HCT116 (cell line): Measurements from ENCODE around the gene ZNF823. TPM values are rescaled to one million over a fixed set of nuclear protein-coding genes. Genes with fewer than 3 reads are reported as not detected.
A peak's percentile ranks its signal among the peaks of the same experiment; 100 is the strongest.

Source experiments
- ATAC-seq: fragments of 200-7000 bp; cut with Tn5 transposase; 2 replicates; pipeline ENCODE4 v1.9.1; 2020; ENCODE audit warnings: mild to moderate bottlenecking, moderate library complexity
- BruUV-seq: library from RNA; stranded (reverse); fragments of 400-500 nt; replicated peaks from 2 replicates; lab custom pipeline; 2021; lab: Mats Ljungman, UMichigan
- CTCF ChIA-PET: fragments of 300-600 bp; sonication (Branson Sonifier 250); formaldehyde crosslinking; loops from one replicate; lab custom pipeline; 2021; ENCODE audit warnings: antibody characterized with exemption; lab: Charles Lee
- POLR2A ChIA-PET: fragments of 300-600, 350-600 bp; sonication (Branson Sonifier 250); formaldehyde crosslinking; loops from one replicate; lab custom pipeline; 2021; ENCODE audit warnings: antibody characterized with exemption; lab: Charles Lee
- RAD21 ChIA-PET, 2 experiments: fragments of 300-600 bp; sonication (Branson Sonifier 250); formaldehyde crosslinking; loops; one replicate each; lab custom pipeline; 2023; ENCODE audit warnings: low total read pairs in 2 of 2; ENCODE audit not compliant: uncharacterized antibody in 2 of 2, unreplicated experiment in 2 of 2, low non-redundant PET in 1 of 2; lab: Charles Lee
- DNase-seq: peaks from one replicate; pipeline ENCODE4 v3.0.0-alpha.2; 2010; ENCODE audit warnings: low read depth, low spot score
- H2AFZ ChIP-seq: fragments of 200-600 bp; shearing (Covaris generic), sonication (generic); 2 replicates; pipeline ENCODE4 v1.6.1; 2017; ENCODE audit warnings: low read depth, mixed run types, mixed read lengths, antibody characterized with exemption, low read length; ENCODE audit not compliant: poor library complexity, severe bottlenecking
- H3K27ac ChIP-seq: 2 replicates; pipeline ENCODE4 v1.5.1; 2012; ENCODE audit warnings: low read depth, low read length
- H3K27me3 ChIP-seq: fragments of 200-600 bp; sonication (generic); 2 replicates; pipeline ENCODE4 v1.6.1; 2016; ENCODE audit warnings: mixed run types, low read length, mixed read lengths; ENCODE audit not compliant: insufficient read depth
- H3K36me3 ChIP-seq, 2 experiments: fragments of 200-500 bp in 1 of 2; fragments of 200-600 bp in 1 of 2; sonication (Bioruptor generic) in 1 of 2; sonication (generic) in 1 of 2; 2 replicates each; pipeline versions ENCODE4 v1.5.1 to v1.6.1; 2014 to 2016; ENCODE audit warnings: low read length in 2 of 2, inconsistent platforms in 1 of 2, mixed read lengths in 1 of 2, mixed run types in 1 of 2; ENCODE audit not compliant: insufficient read depth in 2 of 2, control insufficient read depth in 1 of 2
- H3K4me1 ChIP-seq, 2 experiments: fragments of 200-600 bp in 1 of 2; sonication (generic) in 1 of 2; 2 replicates each; pipeline versions ENCODE4 v1.5.1 to v1.6.1; 2012 to 2017; ENCODE audit warnings: low read length in 2 of 2, inconsistent platforms in 1 of 2, mild to moderate bottlenecking in 1 of 2, mixed read lengths in 1 of 2, mixed run types in 1 of 2, moderate library complexity in 1 of 2; ENCODE audit not compliant: insufficient read depth in 2 of 2, control insufficient read depth in 1 of 2
- H3K4me2 ChIP-seq: fragments of 200-600 bp; sonication (generic); 2 replicates; pipeline ENCODE4 v1.6.1; 2017; ENCODE audit warnings: mixed run types, low read length, mixed read lengths
- H3K4me3 ChIP-seq, 2 experiments: fragments of 200-600 bp in 1 of 2; sonication (generic) in 1 of 2; replicated peaks in 1 of 2; 2 replicates each; pipeline ENCODE4 v1.5.1; 2011 to 2016; ENCODE audit warnings: low read length in 2 of 2, control low read depth in 1 of 2, low read depth in 1 of 2, mild to moderate bottlenecking in 1 of 2, mixed read lengths in 1 of 2, mixed run types in 1 of 2
- H3K79me2 ChIP-seq: fragments of 200-600 bp; sonication (generic); 2 replicates; pipeline ENCODE4 v1.6.1; 2017; ENCODE audit warnings: mild to moderate bottlenecking, mixed run types, low read length, moderate library complexity, mixed read lengths; ENCODE audit not compliant: insufficient read depth
- H3K9ac ChIP-seq: fragments of 200-600 bp; sonication (generic); 2 replicates; pipeline ENCODE4 v1.6.1; 2016; ENCODE audit warnings: low read length, mixed read lengths
- H3K9me2 ChIP-seq: fragments of 200-600 bp; sonication (generic), shearing (Covaris generic); 2 replicates; pipeline ENCODE4 v1.6.1; 2017; ENCODE audit warnings: mixed run types, mild to moderate bottlenecking, moderate library complexity; ENCODE audit not compliant: insufficient read depth
- H3K9me3 ChIP-seq, 2 experiments: fragments of 200-500 bp in 1 of 2; fragments of 200-600 bp in 1 of 2; sonication (Bioruptor generic) in 1 of 2; sonication (generic) in 1 of 2; 2 replicates each; pipeline ENCODE4 v1.6.1; 2014 to 2017; ENCODE audit warnings: low read length in 2 of 2, mixed read lengths in 2 of 2, inconsistent platforms in 1 of 2, low read depth in 1 of 2, mild to moderate bottlenecking in 1 of 2, mixed run types in 1 of 2, moderate library complexity in 1 of 2; ENCODE audit not compliant: control insufficient read depth in 1 of 2, insufficient read depth in 1 of 2
- H4K20me1 ChIP-seq: fragments of 200-600 bp; sonication (generic), shearing (Covaris generic); 2 replicates; pipeline ENCODE4 v1.6.1; 2017; ENCODE audit warnings: mixed run types, mild to moderate bottlenecking, moderate library complexity; ENCODE audit not compliant: insufficient read depth
- CTCF ChIP-seq, 3 experiments: fragments of 200-600 bp in 1 of 3; sonication (generic) in 1 of 3; IDR thresholded peaks in 2 of 3; conservative IDR thresholded peaks in 1 of 3; 2 replicates each; pipeline ENCODE4 v1.5.1; 2012 to 2017; ENCODE audit warnings: low read depth in 2 of 3, low read length in 2 of 3, antibody characterized with exemption in 1 of 3, borderline replicate concordance in 1 of 3, control low read depth in 1 of 3, mild to moderate bottlenecking in 1 of 3, mixed read lengths in 1 of 3, mixed run types in 1 of 3, moderate library complexity in 1 of 3; ENCODE audit not compliant: insufficient read depth in 1 of 3
- EZH2 ChIP-seq: fragments of 200-600 bp; sonication (generic); IDR thresholded peaks from 2 replicates; pipeline ENCODE4 v1.6.1; 2017; ENCODE audit warnings: antibody characterized with exemption, mixed run types
- FOSL1 ChIP-seq: IDR thresholded peaks from 2 replicates; pipeline ENCODE4 v1.6.1; 2012; ENCODE audit warnings: low read depth
- JUND ChIP-seq: IDR thresholded peaks from 2 replicates; pipeline ENCODE4 v1.6.1; 2012
- POLR2AphosphoS5 ChIP-seq: IDR thresholded peaks from 2 replicates; pipeline ENCODE4 v1.6.1; 2011; ENCODE audit warnings: mild to moderate bottlenecking, low read depth, low read length, moderate library complexity
- RAD21 ChIP-seq: IDR thresholded peaks from 2 replicates; pipeline ENCODE4 v1.6.1; 2012; ENCODE audit warnings: low read depth, mild to moderate bottlenecking
- YY1 ChIP-seq: IDR thresholded peaks from 2 replicates; pipeline ENCODE4 v1.6.1; 2011; ENCODE audit warnings: low read length, low read depth, moderate library complexity, mild to moderate bottlenecking; ENCODE audit not compliant: insufficient replicate concordance; ENCODE audit errors: extremely low read depth
- ZBTB33 ChIP-seq: IDR thresholded peaks from 2 replicates; pipeline ENCODE4 v1.6.1; 2011; ENCODE audit warnings: mild to moderate bottlenecking, low read length, moderate library complexity; ENCODE audit not compliant: insufficient replicate concordance; ENCODE audit errors: extremely low read depth
- ZNF274 ChIP-seq: fragments of 200-500 bp; sonication (Bioruptor generic); IDR thresholded peaks from 2 replicates; pipeline ENCODE4 v1.6.1; 2014; ENCODE audit warnings: mild to moderate bottlenecking, low read depth, low read length, inconsistent platforms
- intact Hi-C: fragments of 100-400 bp; cut with micrococcal nuclease; formaldehyde crosslinking; loops from 2 replicates; pipeline ENCODE4 v1.10.0; 2022
- total RNA-seq: library from RNA; stranded (reverse); gene quantifications from one replicate; pipeline ENCODE4 v1.2.1, GENCODE V29; 2021; ENCODE audit not compliant: unreplicated experiment

ZNF823 gene
- total RNA-seq, 1 experiment from 2014 or later: 4.7 TPM

GRCh38 chr19:11699931-11700794 is 38.6 kb downstream of the ZNF823 start:
- no peak overlapping the region for H3K27ac ChIP-seq
- H3K9me2 ChIP-seq: no peaks in the 10 kb centered on the region
- H3K4me2 ChIP-seq: no peak overlapping the region
- peak; percentile 76 for ATAC-seq
- no peaks in the 10 kb centered on the region for H3K27me3 ChIP-seq
- H3K9me3 ChIP-seq: no peaks in the 10 kb centered on the region
- TF ChIP-seq RAD21 (peak; percentile 52), POLR2AphosphoS5 (no peak), CTCF (IDR thresholded peaks at IDR 0.05 in 2 of 3, conservative IDR thresholded peaks at IDR 0.05 in 1 of 3; ENCODE audit: borderline replicate concordance in 1 of 3, insufficient read depth in 1 of 3, low read depth in 2 of 3, low read length in 2 of 3) (peak; percentile 56 to 80 (median 67); a peak in 5 of 6 replicates)
- TF ChIP-seq, all 23 proteins: peak for 2
- peak; percentile 38 for DNase-seq
- Histone ChIP-seq H3K4me1 (peaks cover under 1 to 2% of the 10 kb centered on the region in 2 experiments; a peak in 3 of 4 replicates), H3K4me3 (no peak overlapping the region), H3K36me3 (no peaks in the 10 kb centered on the region), H4K20me1 (no peaks in the 10 kb centered on the region), H3K9ac (no peak overlapping the region), H2AFZ (no peak overlapping the region), H3K79me2 (no peaks in the 10 kb centered on the region)
- ChIA-PET CTCF (interaction anchor here (0.5 to 1.6 kb wide), 10 partner anchors 9 to 340 kb away, joined by 3 to 6 read pairs (median 4); no protein-coding TSS in a partner anchor), RAD21 (no interaction called here), POLR2A (interaction anchor here (0.7 to 0.9 kb wide), 2 partner anchors 24 to 36 kb away, joined by 3 read pairs; no protein-coding TSS in a partner anchor)
- no TSS peak for BruUV-seq
- intact Hi-C loops: loop anchor here (5.0 kb wide), 1 partner anchor 112 kb away; the partner anchor contains the start of gene ZNF440

GRCh38 chr19:11698231-11698630 is 40.5 kb downstream of the ZNF823 start:
- ChIA-PET CTCF (no interaction called here), POLR2A (no interaction called here), RAD21 (no interaction called here)
- Histone ChIP-seq H3K4me2 (no peak overlapping the region), H3K27ac (no peak overlapping the region), H3K9me2 (no peaks in the 10 kb centered on the region), H3K9me3 (no peaks in the 10 kb centered on the region), H3K4me1 (peaks cover 2 to 15% of the 10 kb centered on the region in 2 experiments; a peak in 3 of 4 replicates), H3K9ac (no peak overlapping the region), H2AFZ (no peak overlapping the region), H4K20me1 (no peaks in the 10 kb centered on the region), H3K79me2 (peaks cover 6% of the 10 kb centered on the region), H3K27me3 (no peaks in the 10 kb centered on the region), H3K36me3 (no peaks in the 10 kb centered on the region), H3K4me3 (no peak overlapping the region)
- intact Hi-C loops: loop anchor here (5.0 kb wide), 1 partner anchor 114 kb away; the partner anchor contains the start of gene ZNF440
- ATAC-seq: no peak
- no peak for DNase-seq
- no TSS peak for BruUV-seq
- no peak for TF ChIP-seq RAD21
- no peak for TF ChIP-seq ZBTB33
- no peak for TF ChIP-seq FOSL1
- no peak for TF ChIP-seq EZH2
- TF ChIP-seq JUND: no peak
- no peak for TF ChIP-seq ZNF274
- no peak for TF ChIP-seq YY1
